Thoracic aorta endothelial cell (primary cell): Measurements from ENCODE around the gene ATP9A. TPM values are rescaled to one million over a fixed set of nuclear protein-coding genes. Genes with fewer than 3 reads are reported as not detected.

Experiments
- total RNA-seq: library from RNA; depleted of rRNA; stranded (reverse); fragments of >200 nt; gene quantifications from 2 replicates; pipeline ENCODE4 v1.2.3, GENCODE V29; 2012

Gene ATP9A, protein sequence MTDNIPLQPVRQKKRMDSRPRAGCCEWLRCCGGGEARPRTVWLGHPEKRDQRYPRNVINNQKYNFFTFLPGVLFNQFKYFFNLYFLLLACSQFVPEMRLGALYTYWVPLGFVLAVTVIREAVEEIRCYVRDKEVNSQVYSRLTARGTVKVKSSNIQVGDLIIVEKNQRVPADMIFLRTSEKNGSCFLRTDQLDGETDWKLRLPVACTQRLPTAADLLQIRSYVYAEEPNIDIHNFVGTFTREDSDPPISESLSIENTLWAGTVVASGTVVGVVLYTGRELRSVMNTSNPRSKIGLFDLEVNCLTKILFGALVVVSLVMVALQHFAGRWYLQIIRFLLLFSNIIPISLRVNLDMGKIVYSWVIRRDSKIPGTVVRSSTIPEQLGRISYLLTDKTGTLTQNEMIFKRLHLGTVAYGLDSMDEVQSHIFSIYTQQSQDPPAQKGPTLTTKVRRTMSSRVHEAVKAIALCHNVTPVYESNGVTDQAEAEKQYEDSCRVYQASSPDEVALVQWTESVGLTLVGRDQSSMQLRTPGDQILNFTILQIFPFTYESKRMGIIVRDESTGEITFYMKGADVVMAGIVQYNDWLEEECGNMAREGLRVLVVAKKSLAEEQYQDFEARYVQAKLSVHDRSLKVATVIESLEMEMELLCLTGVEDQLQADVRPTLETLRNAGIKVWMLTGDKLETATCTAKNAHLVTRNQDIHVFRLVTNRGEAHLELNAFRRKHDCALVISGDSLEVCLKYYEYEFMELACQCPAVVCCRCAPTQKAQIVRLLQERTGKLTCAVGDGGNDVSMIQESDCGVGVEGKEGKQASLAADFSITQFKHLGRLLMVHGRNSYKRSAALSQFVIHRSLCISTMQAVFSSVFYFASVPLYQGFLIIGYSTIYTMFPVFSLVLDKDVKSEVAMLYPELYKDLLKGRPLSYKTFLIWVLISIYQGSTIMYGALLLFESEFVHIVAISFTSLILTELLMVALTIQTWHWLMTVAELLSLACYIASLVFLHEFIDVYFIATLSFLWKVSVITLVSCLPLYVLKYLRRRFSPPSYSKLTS
- total RNA-seq = 21.8 and 25.2 TPM in 2 replicates

DNA sequence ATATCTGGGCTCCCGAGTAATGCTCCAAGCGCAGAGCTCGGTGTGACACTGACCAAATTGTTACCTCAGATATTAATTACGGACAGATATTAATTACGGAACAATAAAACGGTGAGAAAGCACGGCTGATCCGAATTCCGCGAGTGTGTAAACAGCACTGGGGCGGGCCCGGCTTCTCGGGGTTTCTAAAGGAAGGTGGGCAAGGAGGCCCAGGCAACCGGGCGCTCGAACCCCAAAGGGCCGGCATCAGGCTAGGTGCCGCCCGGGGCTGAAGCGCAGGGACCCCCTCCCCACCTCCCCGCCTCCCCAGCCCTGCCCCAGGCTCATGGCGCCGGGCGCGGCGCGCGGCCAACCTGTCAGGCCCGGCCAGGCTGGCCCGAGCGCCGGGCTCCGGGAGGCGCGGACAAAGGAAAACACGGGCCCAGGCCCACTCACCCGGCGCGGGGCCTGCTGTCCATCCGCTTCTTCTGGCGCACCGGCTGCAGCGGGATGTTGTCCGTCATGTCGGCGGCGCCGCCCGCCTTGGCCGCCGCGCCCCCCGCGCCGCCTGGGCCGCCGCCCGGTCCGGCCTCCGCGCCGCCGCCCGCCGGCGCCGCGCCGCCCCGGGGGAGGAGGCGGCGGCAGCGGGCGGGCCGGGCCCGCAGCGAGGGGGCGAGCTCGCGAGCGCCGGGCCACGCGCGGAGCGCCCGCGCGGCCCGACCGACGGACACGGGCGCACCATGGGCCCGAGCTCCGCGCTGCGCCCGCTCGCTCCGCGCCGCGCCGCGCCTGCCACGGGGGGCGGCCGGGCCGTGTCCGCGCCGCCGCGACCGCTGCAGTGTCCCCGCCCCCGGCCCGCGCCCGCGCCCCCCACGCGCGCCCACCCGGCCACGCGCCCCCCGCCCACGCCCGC is at the start of gene ATP9A:
TSS of gene ATP9A (minus strand) at position 524 of the 892 bp plus-strand sequence. CDS start at position 503, 21 bp downstream.

GRCh38 chr20:51802170-51802751 is 34.1 kb upstream of the ATP9A start, which contains the start of gene SALL4:
TSS of gene SALL4 (minus strand) at chr20:51802521. CDS start at chr20:51802408, 113 bp downstream.

Other genes with a start within 250 kb of the ATP9A start
- gene NFATC2, start 225.7 kb downstream of the ATP9A start, total RNA-seq = 5.7 and 7.0 TPM in 2 replicates
- gene SALL4, start 34.1 kb upstream of the ATP9A start, total RNA-seq = under 0.01 and 0.14 TPM in 2 replicates